SU-DHL-6 (cell line): Measurements from ENCODE around the gene MYORG.

ENCODE experiments used
- CTCF ChIP-seq: fragments of 200-600 bp; sonication (generic); IDR thresholded peaks from one replicate; pipeline ENCODE4 v1.5.1; 2017; ENCODE audit warnings: antibody characterized with exemption, mild to moderate bottlenecking, low read length, moderate library complexity; ENCODE audit not compliant: insufficient read depth, poor library complexity, severe bottlenecking
- EZH2phosphoT487 ChIP-seq: fragments of 200-600 bp; sonication (generic), shearing (Covaris generic); conservative IDR thresholded peaks from 2 replicates; pipeline ENCODE4 v1.6.1; 2018; ENCODE audit warnings: mild to moderate bottlenecking, antibody characterized with exemption, low read length, moderate library complexity, mixed read lengths

GRCh38 chr9:34338665-34339385, 37.9 kb downstream of the MYORG start:
- TF ChIP-seq CTCF, result no peak
- no peak for TF ChIP-seq EZH2phosphoT487
